MM.1S (cell line): ENCODE measurements around the gene SORL1-AS1.

ENCODE experiments used
- EZH2 ChIP-seq: fragments of 300-600 bp; sonication (generic); optimal IDR thresholded peaks from 2 replicates; pipeline ENCODE3; 2017; ENCODE audit warnings: low read depth, mild to moderate bottlenecking, antibody characterized with exemption, low read length, mixed read lengths
- EZH2phosphoT487 ChIP-seq: fragments of 300-600 bp; sonication (generic); IDR thresholded peaks from 2 replicates; pipeline ENCODE4 v1.6.1; 2018; ENCODE audit warnings: antibody characterized with exemption, low read length
- TF ChIP-seq, protein P1 (sequence below): fragments of 300-600 bp; sonication (generic); IDR thresholded peaks from 2 replicates; pipeline ENCODE4 v1.5.1; 2016; ENCODE audit warnings: antibody characterized with exemption, low read length, mixed read lengths

DNA sequence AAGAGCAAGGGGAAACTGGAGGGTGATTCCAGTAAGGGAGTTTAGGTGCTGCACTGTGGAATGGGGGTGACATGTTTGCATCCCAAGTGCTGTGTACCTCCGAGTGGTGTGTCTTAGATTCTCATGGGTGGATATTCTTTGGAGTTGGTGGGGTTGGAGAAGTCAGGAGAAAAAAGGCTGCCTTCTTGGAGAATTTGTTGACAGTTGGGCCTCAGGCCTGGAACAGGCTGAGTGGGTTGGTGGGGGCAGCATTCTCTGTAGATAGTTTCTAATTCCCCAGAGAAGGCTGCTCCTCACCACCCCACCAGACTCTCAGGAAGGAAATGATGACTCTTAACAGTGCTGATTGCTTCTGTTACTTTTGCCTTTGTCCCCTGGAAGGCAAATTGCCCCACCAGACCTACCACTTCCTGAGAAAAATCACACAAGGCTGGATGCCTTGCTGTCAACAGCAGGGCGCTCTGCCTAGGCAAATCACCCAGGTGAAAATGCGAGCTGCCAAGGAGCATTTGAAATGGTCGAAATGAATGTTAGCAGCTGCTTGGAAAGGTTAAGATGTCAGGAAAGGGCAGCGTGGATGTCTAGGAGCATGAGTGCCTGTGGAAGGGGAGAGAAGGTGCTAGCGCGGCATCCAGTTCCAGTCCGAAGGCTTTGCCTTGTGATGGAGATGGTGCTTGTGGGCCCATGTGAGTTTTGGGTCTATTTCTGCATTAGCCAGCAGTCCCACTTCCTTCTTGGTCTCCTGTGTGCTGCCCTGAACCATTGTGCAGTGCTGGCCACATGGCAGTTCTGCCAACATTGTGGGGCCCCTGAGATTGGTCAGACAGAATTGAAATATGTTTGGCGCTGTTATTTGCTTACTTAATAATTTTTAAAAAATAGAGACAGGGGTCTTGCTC, 29.7 kb upstream of the SORL1-AS1 start:
- TF ChIP-seq, protein P1, sequence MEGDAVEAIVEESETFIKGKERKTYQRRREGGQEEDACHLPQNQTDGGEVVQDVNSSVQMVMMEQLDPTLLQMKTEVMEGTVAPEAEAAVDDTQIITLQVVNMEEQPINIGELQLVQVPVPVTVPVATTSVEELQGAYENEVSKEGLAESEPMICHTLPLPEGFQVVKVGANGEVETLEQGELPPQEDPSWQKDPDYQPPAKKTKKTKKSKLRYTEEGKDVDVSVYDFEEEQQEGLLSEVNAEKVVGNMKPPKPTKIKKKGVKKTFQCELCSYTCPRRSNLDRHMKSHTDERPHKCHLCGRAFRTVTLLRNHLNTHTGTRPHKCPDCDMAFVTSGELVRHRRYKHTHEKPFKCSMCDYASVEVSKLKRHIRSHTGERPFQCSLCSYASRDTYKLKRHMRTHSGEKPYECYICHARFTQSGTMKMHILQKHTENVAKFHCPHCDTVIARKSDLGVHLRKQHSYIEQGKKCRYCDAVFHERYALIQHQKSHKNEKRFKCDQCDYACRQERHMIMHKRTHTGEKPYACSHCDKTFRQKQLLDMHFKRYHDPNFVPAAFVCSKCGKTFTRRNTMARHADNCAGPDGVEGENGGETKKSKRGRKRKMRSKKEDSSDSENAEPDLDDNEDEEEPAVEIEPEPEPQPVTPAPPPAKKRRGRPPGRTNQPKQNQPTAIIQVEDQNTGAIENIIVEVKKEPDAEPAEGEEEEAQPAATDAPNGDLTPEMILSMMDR: no peak
- no peak for TF ChIP-seq EZH2phosphoT487
- TF ChIP-seq EZH2: no peak
